PFSK-1 (cell line): ENCODE measurements around the gene FRMPD1.

Source experiments
- POLR2AphosphoS5 ChIP-seq: IDR thresholded peaks from 2 replicates; pipeline ENCODE4 v1.6.1; 2012; ENCODE audit warnings: low read depth, mild to moderate bottlenecking, control low read depth, low read length, moderate library complexity
- TF ChIP-seq, protein P1 (sequence below), 2 experiments: IDR thresholded peaks; 2 replicates each; pipeline versions ENCODE4 v1.6.1 to v1.8.0; 2011 to 2012; ENCODE audit warnings: low read depth in 2 of 2, low read length in 2 of 2, control low read depth in 1 of 2, inconsistent platforms in 1 of 2, mild to moderate bottlenecking in 1 of 2, moderate library complexity in 1 of 2; ENCODE audit not compliant: insufficient read depth in 1 of 2

DNA sequence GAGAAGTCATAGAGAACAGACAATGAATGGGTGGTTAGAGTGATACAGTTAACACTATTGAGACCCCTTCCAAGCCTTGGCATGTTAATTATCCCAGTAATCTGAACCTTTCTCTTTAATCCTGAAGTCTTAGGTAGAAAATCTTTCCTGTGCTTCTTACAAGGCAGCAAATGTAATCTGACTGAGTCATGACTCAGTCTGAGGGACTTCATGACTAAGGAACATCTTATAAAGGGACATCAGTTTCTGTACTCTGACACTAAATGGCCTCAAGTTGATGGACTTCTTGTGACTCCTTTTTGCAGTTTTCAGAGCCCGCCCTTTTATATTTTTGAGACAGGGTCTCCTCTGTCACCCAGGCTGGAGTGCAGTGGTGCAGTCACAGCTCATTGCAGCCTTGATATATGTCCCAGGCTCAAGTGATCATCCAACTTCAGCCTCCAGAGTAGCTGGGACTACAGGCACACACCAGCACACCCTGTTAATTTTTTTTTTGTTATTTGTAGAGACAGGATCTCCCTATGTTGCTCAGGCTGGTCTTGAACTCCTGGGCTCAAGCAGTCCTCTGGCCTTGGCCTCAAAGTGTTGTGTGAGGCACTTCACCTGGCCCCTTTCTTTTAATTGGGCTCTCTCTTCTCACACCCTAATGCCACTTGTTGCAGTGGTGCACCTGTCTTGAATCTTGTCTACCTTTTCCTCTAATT is 124.6 kb downstream of the FRMPD1 start:
- TF ChIP-seq, protein P1, sequence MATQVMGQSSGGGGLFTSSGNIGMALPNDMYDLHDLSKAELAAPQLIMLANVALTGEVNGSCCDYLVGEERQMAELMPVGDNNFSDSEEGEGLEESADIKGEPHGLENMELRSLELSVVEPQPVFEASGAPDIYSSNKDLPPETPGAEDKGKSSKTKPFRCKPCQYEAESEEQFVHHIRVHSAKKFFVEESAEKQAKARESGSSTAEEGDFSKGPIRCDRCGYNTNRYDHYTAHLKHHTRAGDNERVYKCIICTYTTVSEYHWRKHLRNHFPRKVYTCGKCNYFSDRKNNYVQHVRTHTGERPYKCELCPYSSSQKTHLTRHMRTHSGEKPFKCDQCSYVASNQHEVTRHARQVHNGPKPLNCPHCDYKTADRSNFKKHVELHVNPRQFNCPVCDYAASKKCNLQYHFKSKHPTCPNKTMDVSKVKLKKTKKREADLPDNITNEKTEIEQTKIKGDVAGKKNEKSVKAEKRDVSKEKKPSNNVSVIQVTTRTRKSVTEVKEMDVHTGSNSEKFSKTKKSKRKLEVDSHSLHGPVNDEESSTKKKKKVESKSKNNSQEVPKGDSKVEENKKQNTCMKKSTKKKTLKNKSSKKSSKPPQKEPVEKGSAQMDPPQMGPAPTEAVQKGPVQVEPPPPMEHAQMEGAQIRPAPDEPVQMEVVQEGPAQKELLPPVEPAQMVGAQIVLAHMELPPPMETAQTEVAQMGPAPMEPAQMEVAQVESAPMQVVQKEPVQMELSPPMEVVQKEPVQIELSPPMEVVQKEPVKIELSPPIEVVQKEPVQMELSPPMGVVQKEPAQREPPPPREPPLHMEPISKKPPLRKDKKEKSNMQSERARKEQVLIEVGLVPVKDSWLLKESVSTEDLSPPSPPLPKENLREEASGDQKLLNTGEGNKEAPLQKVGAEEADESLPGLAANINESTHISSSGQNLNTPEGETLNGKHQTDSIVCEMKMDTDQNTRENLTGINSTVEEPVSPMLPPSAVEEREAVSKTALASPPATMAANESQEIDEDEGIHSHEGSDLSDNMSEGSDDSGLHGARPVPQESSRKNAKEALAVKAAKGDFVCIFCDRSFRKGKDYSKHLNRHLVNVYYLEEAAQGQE (IDR thresholded peaks at IDR 0.05; ENCODE audit: insufficient read depth in 1 of 2, low read depth in 2 of 2, low read length in 2 of 2) = no peak
- TF ChIP-seq POLR2AphosphoS5 = 0 out of 2 replicates have a peak, but pooled peaks have one; percentile 7
